HEK293 (cell line): Measurements from ENCODE around the gene ASMTL.

Source experiments
- CTCF ChIA-PET: fragments of 350-600 bp; formaldehyde crosslinking; extraction: SDS; loops from one replicate; lab custom pipeline; 2021; ENCODE audit warnings: antibody characterized with exemption; lab: Yijun Ruan, JAX
- POLR2A ChIA-PET: fragments of 300-600 bp; formaldehyde crosslinking; extraction: SDS; loops from one replicate; lab custom pipeline; 2020; ENCODE audit warnings: antibody characterized with exemption, inconsistent platforms; lab: Yijun Ruan, JAX
- H3K27ac ChIP-seq: fragments of 200-500 bp; sonication (Bioruptor generic); 2 replicates; pipeline ENCODE4 v1.5.1; 2014; ENCODE audit warnings: low read depth, low read length, control low read depth, inconsistent platforms; ENCODE audit errors: extremely low read depth
- H3K36me3 ChIP-seq, 2 experiments: fragments of 200-500 bp in 1 of 2; sonication (Bioruptor generic) in 1 of 2; 1 replicate in 1 of 2; 2 replicates in 1 of 2; pipeline ENCODE4 v1.5.1; 2014 to 2017; ENCODE audit warnings: inconsistent platforms in 2 of 2, low read length in 2 of 2; ENCODE audit not compliant: control insufficient read depth in 2 of 2, insufficient read depth in 1 of 2
- H3K4me1 ChIP-seq: fragments of 200-500 bp; sonication (Bioruptor generic); 2 replicates; pipeline ENCODE4 v1.5.1; 2014; ENCODE audit warnings: mild to moderate bottlenecking, low read length, inconsistent platforms; ENCODE audit not compliant: control insufficient read depth, insufficient read depth
- H3K4me3 ChIP-seq: 2 replicates; pipeline ENCODE4 v1.5.1; 2011; ENCODE audit warnings: low read depth, mild to moderate bottlenecking, control low read depth, low read length, moderate library complexity
- H3K9me3 ChIP-seq: fragments of 200-500 bp; sonication (Bioruptor generic); 2 replicates; pipeline ENCODE4 v1.5.1; 2014; ENCODE audit warnings: low read depth, low read length, inconsistent platforms; ENCODE audit not compliant: control insufficient read depth, insufficient read depth
- KLF1 ChIP-seq: fragments of 450-650 bp; formaldehyde crosslinking; IDR thresholded peaks from 2 replicates; pipeline ENCODE4 v1.5.1; 2016; ENCODE audit warnings: missing biosample characterization, missing genetic modification characterization
- KLF7 ChIP-seq: fragments of 450-650 bp; formaldehyde crosslinking; IDR thresholded peaks from 2 replicates; pipeline ENCODE4 v1.5.1; 2016; ENCODE audit warnings: missing biosample characterization, missing genetic modification characterization, borderline replicate concordance
- MEIS1 ChIP-seq: sonication (generic); formaldehyde crosslinking; IDR thresholded peaks from 2 replicates; pipeline ENCODE4 v1.8.1; 2022; ENCODE audit warnings: missing genetic modification reagents, mild to moderate bottlenecking, borderline replicate concordance
- REPIN1 ChIP-seq: fragments of 450-650 bp; formaldehyde crosslinking; IDR thresholded peaks from 2 replicates; pipeline ENCODE4 v1.5.1; 2017; ENCODE audit warnings: missing biosample characterization, missing genetic modification characterization, low read depth
- ZFP69B ChIP-seq: fragments of 450-650 bp; formaldehyde crosslinking; IDR thresholded peaks from 2 replicates; pipeline ENCODE4 v1.5.1; 2016; ENCODE audit warnings: missing biosample characterization, missing genetic modification characterization
- ZNF174 ChIP-seq: fragments of 450-650 bp; formaldehyde crosslinking; IDR thresholded peaks from 2 replicates; pipeline ENCODE4 v1.5.0; 2017; ENCODE audit warnings: missing biosample characterization, mild to moderate bottlenecking, missing genetic modification characterization
- ZNF521 ChIP-seq: fragments of 450-650 bp; formaldehyde crosslinking; IDR thresholded peaks from 2 replicates; pipeline ENCODE4 v1.5.1; 2017; ENCODE audit warnings: missing biosample characterization, mild to moderate bottlenecking, missing genetic modification characterization
- ZNF555 ChIP-seq: fragments of 450-650 bp; formaldehyde crosslinking; conservative IDR thresholded peaks from 2 replicates; pipeline ENCODE4 v1.5.1; 2017; ENCODE audit warnings: missing biosample characterization, mild to moderate bottlenecking, missing genetic modification characterization, inconsistent platforms
- ZNF558 ChIP-seq: fragments of 450-650 bp; formaldehyde crosslinking; IDR thresholded peaks from 2 replicates; pipeline ENCODE4 v1.5.1; 2016; ENCODE audit warnings: missing biosample characterization, missing genetic modification characterization
- ZNF645 ChIP-seq: fragments of 450-650 bp; formaldehyde crosslinking; IDR thresholded peaks from 2 replicates; pipeline ENCODE4; 2016; ENCODE audit warnings: missing biosample characterization, missing genetic modification characterization
- ZNF660 ChIP-seq: fragments of 450-650 bp; IDR thresholded peaks from 2 replicates; pipeline ENCODE4 v1.5.1; 2018; ENCODE audit warnings: missing biosample characterization, mild to moderate bottlenecking, missing genetic modification characterization
- ZNF792 ChIP-seq: fragments of 450-650 bp; formaldehyde crosslinking; IDR thresholded peaks from 2 replicates; pipeline ENCODE4 v1.5.1; 2016; ENCODE audit warnings: missing biosample characterization, missing genetic modification characterization
- ZSCAN30 ChIP-seq: fragments of 450-650 bp; IDR thresholded peaks from 2 replicates; pipeline ENCODE4 v1.5.1; 2018; ENCODE audit warnings: missing biosample characterization, mild to moderate bottlenecking, missing genetic modification characterization, moderate library complexity
- ZXDB ChIP-seq: fragments of 450-650 bp; formaldehyde crosslinking; IDR thresholded peaks from 2 replicates; pipeline ENCODE4 v1.5.1; 2016; ENCODE audit warnings: missing biosample characterization, missing genetic modification characterization
- TF ChIP-seq, protein P1 (sequence below): fragments of 450-650 bp; formaldehyde crosslinking; IDR thresholded peaks from 2 replicates; pipeline ENCODE4 v1.5.1; 2016; ENCODE audit warnings: missing biosample characterization, missing genetic modification characterization
- TF ChIP-seq, protein P2 (sequence below): fragments of 450-650 bp; formaldehyde crosslinking; IDR thresholded peaks from 2 replicates; pipeline ENCODE4 v1.5.1; 2016; ENCODE audit warnings: missing biosample characterization, missing genetic modification characterization
- TF ChIP-seq, protein P3 (sequence below): fragments of 450-650 bp; formaldehyde crosslinking; conservative IDR thresholded peaks from 2 replicates; pipeline ENCODE4 v1.5.1; 2016; ENCODE audit warnings: low read depth, missing biosample characterization, missing genetic modification characterization

Gene ASMTL

GRCh38 chrX:1389993-1390285, 62.8 kb downstream of the ASMTL start (continued):
- TF ChIP-seq ZXDB (no peak), KLF7 (no peak), ZNF174 (no peak), ZSCAN30 (no peak), ZNF660 (tag by site-specific recombination) (no peak), ZNF521 (no peak), KLF1 (tag by site-specific recombination) (no peak), ZNF555 (tag by site-specific recombination) (no peak)
- TF ChIP-seq, protein P1, sequence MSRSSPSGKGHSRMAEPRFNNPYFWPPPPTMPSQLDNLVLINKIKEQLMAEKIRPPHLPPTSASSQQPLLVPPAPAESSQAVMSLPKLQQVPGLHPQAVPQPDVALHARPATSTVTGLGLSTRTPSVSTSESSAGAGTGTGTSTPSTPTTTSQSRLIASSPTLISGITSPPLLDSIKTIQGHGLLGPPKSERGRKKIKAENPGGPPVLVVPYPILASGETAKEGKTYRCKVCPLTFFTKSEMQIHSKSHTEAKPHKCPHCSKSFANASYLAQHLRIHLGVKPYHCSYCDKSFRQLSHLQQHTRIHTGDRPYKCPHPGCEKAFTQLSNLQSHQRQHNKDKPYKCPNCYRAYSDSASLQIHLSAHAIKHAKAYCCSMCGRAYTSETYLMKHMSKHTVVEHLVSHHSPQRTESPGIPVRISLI (tag by site-specific recombination) = no peak
- TF ChIP-seq, protein P2, sequence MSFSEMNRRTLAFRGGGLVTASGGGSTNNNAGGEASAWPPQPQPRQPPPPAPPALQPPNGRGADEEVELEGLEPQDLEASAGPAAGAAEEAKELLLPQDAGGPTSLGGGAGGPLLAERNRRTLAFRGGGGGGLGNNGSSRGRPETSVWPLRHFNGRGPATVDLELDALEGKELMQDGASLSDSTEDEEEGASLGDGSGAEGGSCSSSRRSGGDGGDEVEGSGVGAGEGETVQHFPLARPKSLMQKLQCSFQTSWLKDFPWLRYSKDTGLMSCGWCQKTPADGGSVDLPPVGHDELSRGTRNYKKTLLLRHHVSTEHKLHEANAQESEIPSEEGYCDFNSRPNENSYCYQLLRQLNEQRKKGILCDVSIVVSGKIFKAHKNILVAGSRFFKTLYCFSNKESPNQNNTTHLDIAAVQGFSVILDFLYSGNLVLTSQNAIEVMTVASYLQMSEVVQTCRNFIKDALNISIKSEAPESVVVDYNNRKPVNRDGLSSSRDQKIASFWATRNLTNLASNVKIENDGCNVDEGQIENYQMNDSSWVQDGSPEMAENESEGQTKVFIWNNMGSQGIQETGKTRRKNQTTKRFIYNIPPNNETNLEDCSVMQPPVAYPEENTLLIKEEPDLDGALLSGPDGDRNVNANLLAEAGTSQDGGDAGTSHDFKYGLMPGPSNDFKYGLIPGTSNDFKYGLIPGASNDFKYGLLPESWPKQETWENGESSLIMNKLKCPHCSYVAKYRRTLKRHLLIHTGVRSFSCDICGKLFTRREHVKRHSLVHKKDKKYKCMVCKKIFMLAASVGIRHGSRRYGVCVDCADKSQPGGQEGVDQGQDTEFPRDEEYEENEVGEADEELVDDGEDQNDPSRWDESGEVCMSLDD = no peak
- TF ChIP-seq, protein P3, sequence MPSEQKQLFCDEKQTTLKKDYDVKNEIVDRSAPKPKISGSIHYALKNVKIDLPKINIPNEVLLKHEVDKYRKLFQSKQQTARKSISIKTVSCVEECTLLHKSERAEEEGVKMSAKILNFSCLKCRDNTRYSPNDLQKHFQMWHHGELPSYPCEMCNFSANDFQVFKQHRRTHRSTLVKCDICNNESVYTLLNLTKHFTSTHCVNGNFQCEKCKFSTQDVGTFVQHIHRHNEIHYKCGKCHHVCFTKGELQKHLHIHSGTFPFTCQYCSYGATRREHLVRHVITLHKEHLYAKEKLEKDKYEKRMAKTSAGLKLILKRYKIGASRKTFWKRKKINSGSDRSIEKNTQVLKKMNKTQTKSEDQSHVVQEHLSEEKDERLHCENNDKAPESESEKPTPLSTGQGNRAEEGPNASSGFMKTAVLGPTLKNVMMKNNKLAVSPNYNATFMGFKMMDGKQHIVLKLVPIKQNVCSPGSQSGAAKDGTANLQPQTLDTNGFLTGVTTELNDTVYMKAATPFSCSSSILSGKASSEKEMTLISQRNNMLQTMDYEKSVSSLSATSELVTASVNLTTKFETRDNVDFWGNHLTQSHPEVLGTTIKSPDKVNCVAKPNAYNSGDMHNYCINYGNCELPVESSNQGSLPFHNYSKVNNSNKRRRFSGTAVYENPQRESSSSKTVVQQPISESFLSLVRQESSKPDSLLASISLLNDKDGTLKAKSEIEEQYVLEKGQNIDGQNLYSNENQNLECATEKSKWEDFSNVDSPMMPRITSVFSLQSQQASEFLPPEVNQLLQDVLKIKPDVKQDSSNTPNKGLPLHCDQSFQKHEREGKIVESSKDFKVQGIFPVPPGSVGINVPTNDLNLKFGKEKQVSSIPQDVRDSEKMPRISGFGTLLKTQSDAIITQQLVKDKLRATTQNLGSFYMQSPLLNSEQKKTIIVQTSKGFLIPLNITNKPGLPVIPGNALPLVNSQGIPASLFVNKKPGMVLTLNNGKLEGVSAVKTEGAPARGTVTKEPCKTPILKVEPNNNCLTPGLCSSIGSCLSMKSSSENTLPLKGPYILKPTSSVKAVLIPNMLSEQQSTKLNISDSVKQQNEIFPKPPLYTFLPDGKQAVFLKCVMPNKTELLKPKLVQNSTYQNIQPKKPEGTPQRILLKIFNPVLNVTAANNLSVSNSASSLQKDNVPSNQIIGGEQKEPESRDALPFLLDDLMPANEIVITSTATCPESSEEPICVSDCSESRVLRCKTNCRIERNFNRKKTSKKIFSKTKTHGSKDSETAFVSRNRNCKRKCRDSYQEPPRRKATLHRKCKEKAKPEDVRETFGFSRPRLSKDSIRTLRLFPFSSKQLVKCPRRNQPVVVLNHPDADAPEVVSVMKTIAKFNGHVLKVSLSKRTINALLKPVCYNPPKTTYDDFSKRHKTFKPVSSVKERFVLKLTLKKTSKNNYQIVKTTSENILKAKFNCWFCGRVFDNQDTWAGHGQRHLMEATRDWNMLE (tag by site-specific recombination) = no peak

GRCh38 chrX:1389181-1389992, 63.3 kb downstream of the ASMTL start:
- CTCF ChIA-PET = no interaction called here
- Histone ChIP-seq H3K4me3 (no peak overlapping the region), H3K9me3 (no peaks in the 10 kb centered on the region), H3K27ac (no peak overlapping the region), H3K36me3 (peaks cover 59 to 69% of the 10 kb centered on the region in 2 experiments), H3K4me1 (peaks cover 3% of the 10 kb centered on the region)
- POLR2A ChIA-PET = no interaction called here
- TF ChIP-seq MEIS1 (CRISPR knock-in tag) (no peak), ZFP69B (tag by site-specific recombination) (no peak), ZNF792 (tag by site-specific recombination) (no peak), ZNF558 (tag by site-specific recombination) (no peak), REPIN1 (tag by site-specific recombination) (no peak), ZNF645 (no peak)
